IPS-15b (cell line): ENCODE data around the gene PID1.

Experiments used
- H3K27me3 ChIP-seq: one replicate; pipeline ENCODE4 v1.6.1; 2013; ENCODE audit warnings: low read length; ENCODE audit not compliant: control insufficient read depth, insufficient read depth
- H3K36me3 ChIP-seq: one replicate; pipeline ENCODE4 v1.6.1; 2013; ENCODE audit warnings: low read length; ENCODE audit not compliant: control insufficient read depth, insufficient read depth
- H3K4me1 ChIP-seq: one replicate; pipeline ENCODE4 v1.6.1; 2013; ENCODE audit warnings: mild to moderate bottlenecking, low read length; ENCODE audit not compliant: control insufficient read depth, insufficient read depth
- H3K4me3 ChIP-seq: one replicate; pipeline ENCODE4 v1.5.1; 2013; ENCODE audit warnings: low read depth, low read length
- H3K9ac ChIP-seq: one replicate; pipeline ENCODE4 v1.6.1; 2013; ENCODE audit warnings: low read depth, mild to moderate bottlenecking, low read length
- H3K9me3 ChIP-seq: one replicate; pipeline ENCODE4 v1.6.1; 2013; ENCODE audit warnings: mild to moderate bottlenecking, low read length; ENCODE audit not compliant: control insufficient read depth, insufficient read depth

PID1 gene, protein sequence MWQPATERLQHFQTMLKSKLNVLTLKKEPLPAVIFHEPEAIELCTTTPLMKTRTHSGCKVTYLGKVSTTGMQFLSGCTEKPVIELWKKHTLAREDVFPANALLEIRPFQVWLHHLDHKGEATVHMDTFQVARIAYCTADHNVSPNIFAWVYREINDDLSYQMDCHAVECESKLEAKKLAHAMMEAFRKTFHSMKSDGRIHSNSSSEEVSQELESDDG

GRCh38 chr2:229270551-229271410, at the start of gene PID1:
Gene PID1, minus strand, starts transcription at chr2:229271287. Its CDS starts 244 bp downstream, at chr2:229271043.
- Histone ChIP-seq H3K9me3 (no peaks in the 10 kb centered on the region), H3K9ac (peak within 1 kb of the TSS; percentile 28), H3K27me3 (peaks cover 33% of the 10 kb centered on the region), H3K4me1 (peaks cover 2% of the 10 kb centered on the region), H3K36me3 (no peaks in the 10 kb centered on the region), H3K4me3 (peak within 1 kb of the TSS; percentile 57)

DNA sequence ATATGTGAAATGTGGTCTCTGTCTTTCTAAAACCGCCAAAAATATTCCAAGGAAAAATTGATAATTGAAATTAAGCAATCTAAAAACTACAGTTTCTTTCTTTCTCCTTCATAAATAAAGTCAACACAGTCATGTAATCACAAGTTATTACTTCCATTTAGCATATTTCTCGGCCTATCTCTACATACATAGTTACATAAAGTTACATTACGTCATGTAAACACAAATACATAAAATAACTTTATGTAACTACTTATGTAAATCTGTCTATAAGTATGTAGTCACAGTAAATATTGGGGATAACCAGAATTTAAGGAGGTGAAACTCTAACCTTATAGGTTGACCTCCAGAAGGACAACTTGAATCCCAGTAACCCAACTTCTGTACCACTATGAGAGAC, 48.5 kb upstream of the PID1 start:
- H3K4me3 ChIP-seq, result no peak overlapping the region
- H3K9me3 ChIP-seq, result no peaks in the 10 kb centered on the region
- H3K27me3 ChIP-seq, result no peaks in the 10 kb centered on the region
- no peaks in the 10 kb centered on the region for H3K36me3 ChIP-seq
- H3K4me1 ChIP-seq, result no peaks in the 10 kb centered on the region
- no peak overlapping the region for H3K9ac ChIP-seq

DNA sequence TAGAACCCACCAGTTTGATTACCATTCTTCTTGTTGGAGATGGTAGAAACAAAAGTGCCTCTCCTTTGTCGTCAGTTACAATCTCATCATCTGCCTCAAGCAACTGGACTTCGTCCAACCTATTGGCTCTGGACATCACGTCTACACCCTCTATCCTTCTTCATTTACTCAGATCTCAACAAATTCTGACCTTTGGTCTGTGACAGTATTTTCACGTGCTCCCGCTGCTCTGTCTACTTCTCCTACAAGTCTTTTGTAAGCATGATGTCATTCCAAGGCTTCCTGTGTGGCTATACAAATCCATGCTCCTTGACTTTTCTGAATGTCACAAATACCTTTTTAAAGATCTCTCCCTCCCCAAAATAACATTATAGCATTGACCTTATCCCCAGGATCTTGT, 43.0 kb upstream of the PID1 start:
- H3K4me3 ChIP-seq, result no peak overlapping the region
- H3K4me1 ChIP-seq, result no peaks in the 10 kb centered on the region
- no peaks in the 10 kb centered on the region for H3K27me3 ChIP-seq
- no peaks in the 10 kb centered on the region for H3K9me3 ChIP-seq
- no peaks in the 10 kb centered on the region for H3K36me3 ChIP-seq
- H3K9ac ChIP-seq, result no peak overlapping the region

DNA sequence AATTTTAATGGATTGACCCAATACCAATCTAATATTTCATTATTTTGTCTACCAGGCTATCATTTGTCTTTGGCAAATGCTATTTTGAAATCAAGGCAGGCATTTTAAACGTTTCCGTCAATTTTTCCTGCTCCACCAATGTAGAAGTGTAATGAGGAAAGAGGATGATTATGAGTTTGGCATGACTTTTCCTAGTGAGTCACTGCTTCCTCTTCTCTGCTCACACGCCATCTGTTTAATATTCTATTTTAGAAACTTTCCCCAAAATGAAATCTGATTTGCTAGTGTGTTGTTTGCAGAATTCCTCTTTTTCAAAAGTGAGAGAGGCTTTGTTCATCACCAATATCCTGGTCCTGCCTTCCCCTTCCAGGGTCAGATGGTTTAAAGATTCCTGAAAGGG, 42.5 kb upstream of the PID1 start:
- Histone ChIP-seq H3K36me3 (no peaks in the 10 kb centered on the region), H3K4me3 (no peak overlapping the region), H3K27me3 (no peaks in the 10 kb centered on the region), H3K9me3 (no peaks in the 10 kb centered on the region), H3K4me1 (no peaks in the 10 kb centered on the region), H3K9ac (no peak overlapping the region)

DNA sequence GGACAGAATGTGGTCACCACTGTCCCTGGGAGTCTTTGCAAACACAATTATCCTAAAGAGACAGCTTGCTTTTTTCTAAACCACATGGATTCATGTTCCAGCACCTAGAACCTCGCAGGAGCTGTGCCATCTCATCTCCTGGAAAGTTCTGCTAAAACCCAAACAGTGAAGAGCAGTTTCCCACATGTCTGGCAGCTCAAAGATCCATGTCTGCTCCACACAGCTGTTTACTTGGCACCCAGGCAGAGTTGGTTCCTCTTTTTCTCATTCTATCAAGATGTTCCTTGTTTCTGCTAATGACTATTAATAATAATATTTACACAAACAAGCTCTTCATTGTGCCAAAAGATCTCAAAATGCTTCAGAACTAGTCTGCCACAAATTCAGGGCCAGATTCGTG, 30.1 kb upstream of the PID1 start:
- Histone ChIP-seq H3K36me3 (no peaks in the 10 kb centered on the region), H3K4me3 (no peak overlapping the region), H3K27me3 (no peaks in the 10 kb centered on the region), H3K9ac (no peak overlapping the region), H3K9me3 (no peaks in the 10 kb centered on the region), H3K4me1 (no peaks in the 10 kb centered on the region)

- Histone ChIP-seq H3K4me3 (no peak overlapping the region), H3K9me3 (no peaks in the 10 kb centered on the region), H3K4me1 (no peaks in the 10 kb centered on the region), H3K9ac (no peak overlapping the region), H3K27me3 (no peaks in the 10 kb centered on the region), H3K36me3 (no peaks in the 10 kb centered on the region)
Observed at GRCh38 chr2:229300790-229301189, 29.7 kb upstream of the PID1 start.

DNA sequence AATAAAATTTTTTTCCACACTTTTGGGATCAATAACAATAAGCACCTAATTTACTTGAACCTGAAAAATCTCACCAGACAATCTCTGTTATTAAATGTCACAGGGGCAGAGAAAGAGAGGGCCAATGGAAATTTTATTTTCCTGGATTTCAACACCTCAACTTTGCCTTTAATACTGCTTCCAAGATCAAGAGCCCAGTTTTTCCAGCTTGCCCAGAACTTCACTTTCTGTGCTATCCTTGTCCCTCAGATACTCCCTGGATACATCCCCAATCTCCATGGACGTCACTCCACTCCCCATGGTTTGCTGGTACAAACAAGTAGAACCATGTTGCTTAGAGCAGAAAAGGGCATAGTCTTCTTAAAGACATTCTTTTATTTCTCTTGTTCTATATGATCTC, 29.3 kb upstream of the PID1 start:
- Histone ChIP-seq H3K36me3 (no peaks in the 10 kb centered on the region), H3K4me1 (no peaks in the 10 kb centered on the region), H3K27me3 (no peaks in the 10 kb centered on the region), H3K4me3 (no peak overlapping the region), H3K9me3 (no peaks in the 10 kb centered on the region), H3K9ac (no peak overlapping the region)

GRCh38 chr2:229297247-229297646, 26.2 kb upstream of the PID1 start:
- no peaks in the 10 kb centered on the region for H3K27me3 ChIP-seq
- no peaks in the 10 kb centered on the region for H3K4me1 ChIP-seq
- no peaks in the 10 kb centered on the region for H3K36me3 ChIP-seq
- H3K9me3 ChIP-seq, result no peaks in the 10 kb centered on the region
- no peak overlapping the region for H3K4me3 ChIP-seq
- H3K9ac ChIP-seq, result no peak overlapping the region

GRCh38 chr2:229296536-229296935, 25.4 kb upstream of the PID1 start:
- no peaks in the 10 kb centered on the region for H3K27me3 ChIP-seq
- no peak overlapping the region for H3K4me3 ChIP-seq
- no peaks in the 10 kb centered on the region for H3K4me1 ChIP-seq
- no peak overlapping the region for H3K9ac ChIP-seq
- H3K36me3 ChIP-seq, result no peaks in the 10 kb centered on the region
- no peaks in the 10 kb centered on the region for H3K9me3 ChIP-seq

GRCh38 chr2:229296016-229296415, 24.9 kb upstream of the PID1 start:
- no peaks in the 10 kb centered on the region for H3K4me1 ChIP-seq
- H3K4me3 ChIP-seq, result no peak overlapping the region
- no peaks in the 10 kb centered on the region for H3K36me3 ChIP-seq
- H3K27me3 ChIP-seq, result no peaks in the 10 kb centered on the region
- no peak overlapping the region for H3K9ac ChIP-seq
- H3K9me3 ChIP-seq, result no peaks in the 10 kb centered on the region

GRCh38 chr2:229287823-229288222, 16.7 kb upstream of the PID1 start:
- Histone ChIP-seq H3K4me3 (no peak overlapping the region), H3K27me3 (no peaks in the 10 kb centered on the region), H3K36me3 (no peaks in the 10 kb centered on the region), H3K9ac (no peak overlapping the region), H3K9me3 (no peaks in the 10 kb centered on the region), H3K4me1 (no peaks in the 10 kb centered on the region)
